Measurements from ENCODE around the gene MTHFR. TPM values are rescaled to one million over a fixed set of nuclear protein-coding genes. Genes with fewer than 3 reads are reported as not detected.
A peak's percentile ranks its signal among the peaks of the same experiment; 100 is the strongest.

Gene MTHFR
- polyA plus RNA-seq, 1 experiment, result 8.8 TPM

- ChIA-PET POLR2A (interaction anchor here (1.2 kb wide), 1 partner anchor 60 kb away, joined by 7 read pairs; no protein-coding TSS in a partner anchor), CTCF (interaction anchor here (1.0 kb wide), 1 partner anchor 9 kb away, joined by 3 read pairs; no protein-coding TSS in a partner anchor)
- no peak for DNase-seq (ENCODE audit: low read depth, low spot score)
- H3K27ac ChIP-seq (ENCODE audit: low read depth, low read length), result no peak overlapping the region
- peaks cover 5% of the 10 kb centered on the region for H3K27me3 ChIP-seq (ENCODE audit: control insufficient read depth, insufficient read depth, low read length)
- TF ChIP-seq, protein P1, sequence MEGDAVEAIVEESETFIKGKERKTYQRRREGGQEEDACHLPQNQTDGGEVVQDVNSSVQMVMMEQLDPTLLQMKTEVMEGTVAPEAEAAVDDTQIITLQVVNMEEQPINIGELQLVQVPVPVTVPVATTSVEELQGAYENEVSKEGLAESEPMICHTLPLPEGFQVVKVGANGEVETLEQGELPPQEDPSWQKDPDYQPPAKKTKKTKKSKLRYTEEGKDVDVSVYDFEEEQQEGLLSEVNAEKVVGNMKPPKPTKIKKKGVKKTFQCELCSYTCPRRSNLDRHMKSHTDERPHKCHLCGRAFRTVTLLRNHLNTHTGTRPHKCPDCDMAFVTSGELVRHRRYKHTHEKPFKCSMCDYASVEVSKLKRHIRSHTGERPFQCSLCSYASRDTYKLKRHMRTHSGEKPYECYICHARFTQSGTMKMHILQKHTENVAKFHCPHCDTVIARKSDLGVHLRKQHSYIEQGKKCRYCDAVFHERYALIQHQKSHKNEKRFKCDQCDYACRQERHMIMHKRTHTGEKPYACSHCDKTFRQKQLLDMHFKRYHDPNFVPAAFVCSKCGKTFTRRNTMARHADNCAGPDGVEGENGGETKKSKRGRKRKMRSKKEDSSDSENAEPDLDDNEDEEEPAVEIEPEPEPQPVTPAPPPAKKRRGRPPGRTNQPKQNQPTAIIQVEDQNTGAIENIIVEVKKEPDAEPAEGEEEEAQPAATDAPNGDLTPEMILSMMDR (IDR thresholded peaks at IDR 0.05; ENCODE audit: low read depth, low read length), result no peak
- H3K9me3 ChIP-seq (ENCODE audit: control insufficient read depth, insufficient read depth, low read length), result no peaks in the 10 kb centered on the region; the same call in 1 of the 2 replicates
- H3K4me3 ChIP-seq (ENCODE audit: low read depth, low read length), result no peak overlapping the region
Observed at GRCh38 chr1:11848373-11848700, 42.6 kb upstream of the MTHFR start.

GRCh38 chr1:11847667-11848372 lies 42.1 kb upstream of the MTHFR start, which contains the start of gene NPPA:
Gene NPPA (minus strand): TSS chr1:11847783. CDS start chr1:11847684, 99 bp downstream.
- ChIA-PET CTCF (interaction anchor here (0.9 to 1.1 kb wide), 3 partner anchors 8 to 60 kb away, joined by 3 to 5 read pairs (median 4); no protein-coding TSS in a partner anchor), POLR2A (interaction anchor here (1.2 kb wide), 1 partner anchor 60 kb away, joined by 7 read pairs; no protein-coding TSS in a partner anchor)
- TF ChIP-seq, protein P1 (IDR thresholded peaks at IDR 0.05; ENCODE audit: low read depth, low read length), result no peak
- H3K27ac ChIP-seq (ENCODE audit: low read depth, low read length), result peak within 1 kb of the TSS; percentile 21
- peaks cover 2% of the 10 kb centered on the region for H3K27me3 ChIP-seq (ENCODE audit: control insufficient read depth, insufficient read depth, low read length)
- no peak for DNase-seq (ENCODE audit: low read depth, low spot score)
- no peaks in the 10 kb centered on the region; the same call in 1 of the 2 replicates for H3K9me3 ChIP-seq (ENCODE audit: control insufficient read depth, insufficient read depth, low read length)
- no peak within 1 kb of the TSS for H3K4me3 ChIP-seq (ENCODE audit: low read depth, low read length)

GRCh38 chr1:11845641-11846335 lies 40.0 kb upstream of the MTHFR start:
- H3K27ac ChIP-seq (ENCODE audit: low read depth, low read length), result no peak overlapping the region
- no peak for DNase-seq (ENCODE audit: low read depth, low spot score)
- H3K27me3 ChIP-seq (ENCODE audit: control insufficient read depth, insufficient read depth, low read length), result no peaks in the 10 kb centered on the region
- H3K4me3 ChIP-seq (ENCODE audit: low read depth, low read length), result no peak overlapping the region
- ChIA-PET CTCF (interaction anchor here (0.7 kb wide), 1 partner anchor 1430 kb away, joined by 4 read pairs; no protein-coding TSS in a partner anchor), POLR2A (interaction anchor here (1.0 kb wide), 1 partner anchor 8 kb away, joined by 3 read pairs; no protein-coding TSS in a partner anchor)
- TF ChIP-seq, protein P1 (IDR thresholded peaks at IDR 0.05; ENCODE audit: low read depth, low read length), result no peak
- no peaks in the 10 kb centered on the region; the same call in 1 of the 2 replicates for H3K9me3 ChIP-seq (ENCODE audit: control insufficient read depth, insufficient read depth, low read length)

- Histone ChIP-seq H3K9me3 (ENCODE audit: control insufficient read depth, insufficient read depth, low read length) (no peaks in the 10 kb centered on the region; the same call in 1 of the 2 replicates), H3K4me3 (ENCODE audit: low read depth, low read length) (no peak overlapping the region), H3K27ac (ENCODE audit: low read depth, low read length) (no peak overlapping the region), H3K27me3 (ENCODE audit: control insufficient read depth, insufficient read depth, low read length) (no peaks in the 10 kb centered on the region)
- ChIA-PET POLR2A (interaction anchor here (0.6 kb wide), 2 partner anchors 67 to 90 kb away, joined by 3 to 5 read pairs; no protein-coding TSS in a partner anchor), CTCF (interaction anchor here (0.8 to 2.2 kb wide), 2 partner anchors 65 to 249 kb away, joined by 3 to 7 read pairs; no protein-coding TSS in a partner anchor)
- TF ChIP-seq, protein P1 (IDR thresholded peaks at IDR 0.05; ENCODE audit: low read depth, low read length), result no peak
- DNase-seq (ENCODE audit: low read depth, low spot score), result no peak
Observed at GRCh38 chr1:11842154-11843041, 36.6 kb upstream of the MTHFR start.
